Coronary artery (tissue), 2 donors: Measurements from ENCODE around the gene SELENOM.

Source experiments
- DNase-seq: peaks from one replicate; pipeline ENCODE4 v3.0.0-alpha.2; 2017; ENCODE audit warnings: low spot score
- H3K27ac ChIP-seq, 2 donors: fragments of 200-600 bp; sonication (generic); one replicate each; pipeline ENCODE4 v1.5.1; 2016 to 2019
- H3K4me3 ChIP-seq: fragments of 200-600 bp; sonication (generic); 2 replicates; pipeline ENCODE4 v1.5.1; 2016; ENCODE audit warnings: mild to moderate bottlenecking, moderate library complexity
- TF ChIP-seq, protein P1 (sequence below): fragments of 200-600 bp; sonication (generic); IDR thresholded peaks from one replicate; pipeline ENCODE4 v1.5.1; 2019; ENCODE audit warnings: antibody characterized with exemption

Gene SELENOM

DNA sequence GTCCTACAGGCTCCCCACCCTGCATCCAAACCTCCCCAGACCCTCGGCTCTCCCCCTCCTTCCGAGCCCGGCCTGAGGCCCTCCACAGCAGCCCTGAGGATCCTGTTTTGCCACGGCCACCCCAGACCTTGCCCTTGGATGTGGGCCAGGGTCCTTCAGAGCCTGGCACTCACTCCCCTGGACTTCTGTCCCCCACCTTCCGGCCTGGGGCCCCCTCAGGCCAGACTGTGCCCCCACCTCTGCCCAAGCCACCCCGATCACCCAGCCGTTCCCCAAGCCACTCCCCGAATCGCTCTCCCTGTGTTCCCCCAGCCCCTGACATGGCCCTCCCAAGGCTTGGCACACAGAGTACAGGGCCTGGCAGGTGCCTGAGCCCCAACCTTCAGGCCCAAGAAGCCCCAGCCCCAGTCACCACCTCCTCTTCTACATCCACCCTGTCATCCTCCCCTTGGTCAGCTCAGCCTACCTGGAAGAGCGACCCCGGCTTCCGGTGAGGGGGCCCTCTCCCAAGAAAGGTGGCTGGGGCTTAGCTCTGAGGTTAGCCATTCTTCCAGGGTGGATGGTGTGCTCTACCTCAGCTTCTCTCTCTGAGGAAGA is 18.3 kb upstream of the SELENOM start:
- TF ChIP-seq, protein P1, sequence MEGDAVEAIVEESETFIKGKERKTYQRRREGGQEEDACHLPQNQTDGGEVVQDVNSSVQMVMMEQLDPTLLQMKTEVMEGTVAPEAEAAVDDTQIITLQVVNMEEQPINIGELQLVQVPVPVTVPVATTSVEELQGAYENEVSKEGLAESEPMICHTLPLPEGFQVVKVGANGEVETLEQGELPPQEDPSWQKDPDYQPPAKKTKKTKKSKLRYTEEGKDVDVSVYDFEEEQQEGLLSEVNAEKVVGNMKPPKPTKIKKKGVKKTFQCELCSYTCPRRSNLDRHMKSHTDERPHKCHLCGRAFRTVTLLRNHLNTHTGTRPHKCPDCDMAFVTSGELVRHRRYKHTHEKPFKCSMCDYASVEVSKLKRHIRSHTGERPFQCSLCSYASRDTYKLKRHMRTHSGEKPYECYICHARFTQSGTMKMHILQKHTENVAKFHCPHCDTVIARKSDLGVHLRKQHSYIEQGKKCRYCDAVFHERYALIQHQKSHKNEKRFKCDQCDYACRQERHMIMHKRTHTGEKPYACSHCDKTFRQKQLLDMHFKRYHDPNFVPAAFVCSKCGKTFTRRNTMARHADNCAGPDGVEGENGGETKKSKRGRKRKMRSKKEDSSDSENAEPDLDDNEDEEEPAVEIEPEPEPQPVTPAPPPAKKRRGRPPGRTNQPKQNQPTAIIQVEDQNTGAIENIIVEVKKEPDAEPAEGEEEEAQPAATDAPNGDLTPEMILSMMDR, result no peak
- H3K4me3 ChIP-seq, result no peak overlapping the region
- no peak overlapping the region for H3K27ac ChIP-seq
- DNase-seq, result no peak

DNA sequence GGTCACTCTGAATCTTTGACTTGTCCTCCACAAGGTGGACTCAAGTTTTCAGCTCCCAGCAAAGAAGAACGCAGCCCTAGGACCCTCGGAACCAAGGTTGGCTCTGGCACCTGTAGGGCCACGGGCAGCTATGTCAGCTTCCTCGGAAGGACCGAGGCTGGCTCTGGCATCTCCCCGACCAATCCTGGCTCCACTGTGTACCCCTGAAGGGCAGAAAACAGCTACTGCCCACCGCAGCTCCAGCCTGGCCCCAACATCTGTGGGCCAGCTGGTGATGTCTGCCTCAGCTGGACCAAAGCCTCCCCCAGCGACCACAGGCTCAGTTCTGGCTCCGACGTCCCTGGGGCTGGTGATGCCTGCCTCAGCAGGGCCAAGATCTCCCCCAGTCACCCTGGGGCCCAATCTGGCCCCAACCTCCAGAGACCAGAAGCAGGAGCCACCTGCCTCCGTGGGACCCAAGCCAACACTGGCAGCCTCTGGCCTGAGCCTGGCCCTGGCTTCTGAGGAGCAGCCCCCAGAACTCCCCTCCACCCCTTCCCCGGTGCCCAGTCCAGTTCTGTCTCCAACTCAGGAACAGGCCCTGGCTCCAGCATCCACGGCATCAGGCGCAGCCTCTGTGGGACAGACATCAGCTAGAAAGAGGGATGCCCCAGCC is 17.6 kb upstream of the SELENOM start:
- TF ChIP-seq, protein P1, result no peak
- no peak overlapping the region for H3K27ac ChIP-seq
- no peak for DNase-seq

DNA sequence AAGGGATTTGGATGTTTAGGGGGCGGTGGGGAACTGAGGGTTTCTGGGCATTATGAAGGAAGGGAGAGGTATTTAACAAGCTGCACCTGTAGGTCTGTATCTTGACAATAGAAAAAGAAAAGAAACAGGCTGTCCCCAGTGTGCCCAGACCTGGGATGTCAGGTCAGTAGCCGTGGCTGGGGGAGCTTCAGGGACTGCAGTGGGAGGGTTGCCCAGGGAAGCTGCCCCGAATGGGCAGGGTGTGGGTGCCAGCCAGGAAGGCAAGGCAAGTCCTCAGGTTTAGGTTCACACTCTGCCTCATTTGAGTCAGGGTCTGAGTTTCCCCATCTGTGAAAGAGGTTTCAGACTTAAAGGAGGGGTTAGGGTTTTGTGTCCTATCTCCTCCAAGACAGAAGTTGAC is 16.9 kb upstream of the SELENOM start:
- Histone ChIP-seq H3K4me3 (no peak overlapping the region), H3K27ac (no peak overlapping the region)
- TF ChIP-seq, protein P1, result no peak
- DNase-seq, result no peak

More for the DNA sequence above, 17.6 kb upstream of the SELENOM start:
- H3K4me3 ChIP-seq, result no peak overlapping the region

DNA sequence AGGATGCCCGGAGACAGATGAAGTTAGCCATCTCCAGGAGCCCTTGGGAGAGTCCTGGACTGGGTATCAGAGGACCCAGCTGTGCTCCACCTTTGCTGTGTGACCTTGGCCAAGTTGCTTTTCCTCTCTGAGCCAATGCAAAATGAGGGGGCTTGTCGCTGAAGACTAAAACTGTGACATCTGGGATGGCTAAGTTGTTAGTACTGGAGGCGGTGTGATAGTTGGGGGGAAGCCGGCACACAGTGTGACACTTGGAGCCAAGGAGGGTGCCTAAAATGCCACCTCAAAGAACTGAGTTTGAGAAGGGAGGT is 15.9 kb upstream of the SELENOM start:
- Histone ChIP-seq H3K27ac (peak overlapping the region; percentile 15 to 68), H3K4me3 (peak overlapping the region; percentile 71)
- no peak for DNase-seq
- TF ChIP-seq, protein P1, result no peak

DNA sequence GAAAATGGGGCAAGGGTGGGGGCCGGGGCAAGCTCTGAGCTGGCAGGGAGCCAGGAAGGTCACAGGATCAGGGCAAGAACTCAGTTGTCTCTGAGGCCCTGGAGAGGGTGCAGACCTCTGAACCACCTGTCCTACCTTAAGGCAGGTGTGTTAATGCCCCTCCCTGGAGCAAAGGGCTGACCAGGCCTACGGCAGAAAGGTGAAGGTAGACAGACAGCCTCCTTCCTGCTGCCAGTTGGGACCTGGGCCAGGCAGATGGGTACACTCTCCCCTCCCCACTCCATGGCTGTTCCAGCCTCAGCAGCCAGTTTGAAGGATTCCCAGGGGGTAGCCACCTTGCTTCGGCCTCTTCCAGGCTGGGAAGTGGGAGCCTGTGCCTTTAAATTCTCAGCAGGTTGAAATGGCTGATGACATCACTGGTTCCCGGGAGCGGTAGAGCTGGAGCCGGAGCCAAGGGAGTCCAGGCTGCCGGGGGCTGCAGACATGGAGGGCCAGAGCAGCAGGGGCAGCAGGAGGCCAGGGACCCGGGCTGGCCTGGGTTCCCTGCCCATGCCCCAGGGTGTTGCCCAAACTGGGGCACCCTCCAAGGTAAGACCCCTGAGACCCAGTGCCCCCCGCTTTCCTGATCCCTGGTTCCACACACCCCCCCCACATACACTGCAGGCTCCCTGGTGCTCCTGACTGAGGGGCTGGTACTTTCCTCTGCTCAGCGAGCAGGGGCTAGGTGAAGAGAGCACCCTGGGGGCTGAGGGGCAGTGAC is 15.3 kb upstream of the SELENOM start, which contains the start of gene INPP5J:
Gene INPP5J (plus strand): TSS at position 435 of the 760 bp plus-strand sequence. CDS start 49 bp downstream, at position 484.
- Histone ChIP-seq H3K27ac (peak within 1 kb of the TSS; percentile 15 to 68), H3K4me3 (peak within 1 kb of the TSS; percentile 71)
- TF ChIP-seq, protein P1, result no peak
- DNase-seq, result no peak

DNA sequence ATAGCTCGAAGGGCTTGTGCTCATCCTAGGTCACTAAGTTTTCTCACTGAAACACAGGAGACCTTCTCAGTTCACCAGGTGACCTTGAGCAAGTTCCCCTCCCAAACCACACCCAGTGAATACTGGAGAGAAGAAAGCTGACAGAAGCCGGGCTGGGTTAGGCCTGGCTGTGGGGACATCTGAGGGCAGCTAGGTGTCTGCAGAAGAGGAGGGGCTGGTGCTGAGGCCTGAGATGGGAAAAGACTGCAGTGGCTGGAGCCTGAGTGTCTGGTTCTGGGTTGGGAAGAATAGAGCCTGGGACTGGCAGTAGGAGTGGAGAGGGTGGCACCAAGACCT is 14.8 kb upstream of the SELENOM start:
- TF ChIP-seq, protein P1, result no peak
- Histone ChIP-seq H3K4me3 (peak overlapping the region; percentile 71), H3K27ac (peak overlapping the region; percentile 15 to 68)
- no peak for DNase-seq
